Measurements from ENCODE around the gene SNX8.

GRCh38 chr7:2247141-2247995 lies 66.9 kb downstream of the SNX8 start:
- TF ChIP-seq SUZ12 (IDR thresholded peaks at IDR 0.05; ENCODE audit: extremely low read depth, insufficient read depth, insufficient read length) (no peak), YY1 (IDR thresholded peaks at IDR 0.05; ENCODE audit: insufficient read depth, insufficient read length) (no peak)

All from NT2/D1 (cell line).